Measurements from ENCODE around the gene MED14. TPM values are rescaled to one million over a fixed set of nuclear protein-coding genes. Genes with fewer than 3 reads are reported as not detected.

Gene MED14
- total and polyA plus RNA-seq, 2 of the 13 experiments (the other 11 are each of a cell fraction or from before 2014, with no cell fraction given), result 10.2 to 16.3 TPM

DNA sequence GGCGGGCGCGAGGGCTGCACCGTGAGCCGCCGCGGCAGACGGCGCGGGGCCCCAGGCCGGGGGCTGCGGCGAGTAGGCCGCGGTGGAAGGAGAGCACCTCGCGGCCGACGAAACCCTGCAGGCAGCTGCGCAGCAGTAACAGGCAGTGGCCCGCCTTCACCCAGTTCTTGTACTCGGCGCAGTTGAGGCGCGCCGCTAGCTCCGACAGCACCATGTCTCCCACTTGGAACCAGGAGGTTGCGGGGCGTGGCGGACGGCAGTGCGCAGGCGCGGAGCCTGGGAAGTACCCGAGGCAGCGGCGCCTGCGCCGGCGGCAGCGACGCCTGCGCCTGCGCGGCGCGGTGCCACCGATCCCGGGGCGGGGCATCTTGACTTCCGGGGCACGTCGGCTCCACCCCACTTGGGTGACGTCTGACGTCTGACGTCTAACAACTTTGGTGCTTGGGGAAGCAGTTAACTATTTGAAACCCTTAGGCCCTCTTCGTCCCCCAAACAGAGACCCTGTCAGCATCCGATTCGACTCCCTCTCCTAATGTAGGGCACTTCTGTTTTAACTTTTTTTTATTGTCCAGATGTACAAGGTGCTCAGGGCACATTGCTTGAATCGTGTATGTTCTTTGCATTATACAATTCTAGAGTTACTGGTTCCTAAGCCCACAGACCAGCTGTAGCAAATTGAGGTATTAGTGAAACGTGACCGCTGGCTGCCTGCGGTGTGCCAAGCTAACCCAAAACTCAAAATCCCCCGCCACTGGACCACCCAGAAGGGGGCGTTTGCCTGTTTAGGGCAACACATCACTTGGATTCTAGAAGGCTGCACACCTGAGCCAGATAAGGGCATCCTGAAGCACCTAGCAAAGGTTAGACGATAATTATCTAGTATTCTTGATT, 87.8 kb downstream of the MED14 start, which contains the start of gene CXorf38 (continued):
- TF ChIP-seq ZNF687 (CRISPR knock-in tag; IDR thresholded peaks at IDR 0.05), result peak; percentile 66
- TF ChIP-seq ZNF563 (CRISPR knock-in tag; IDR thresholded peaks at IDR 0.05), result 0 out of 2 replicates have a peak, but pooled peaks have one; percentile 32
- TF ChIP-seq, protein P1, sequence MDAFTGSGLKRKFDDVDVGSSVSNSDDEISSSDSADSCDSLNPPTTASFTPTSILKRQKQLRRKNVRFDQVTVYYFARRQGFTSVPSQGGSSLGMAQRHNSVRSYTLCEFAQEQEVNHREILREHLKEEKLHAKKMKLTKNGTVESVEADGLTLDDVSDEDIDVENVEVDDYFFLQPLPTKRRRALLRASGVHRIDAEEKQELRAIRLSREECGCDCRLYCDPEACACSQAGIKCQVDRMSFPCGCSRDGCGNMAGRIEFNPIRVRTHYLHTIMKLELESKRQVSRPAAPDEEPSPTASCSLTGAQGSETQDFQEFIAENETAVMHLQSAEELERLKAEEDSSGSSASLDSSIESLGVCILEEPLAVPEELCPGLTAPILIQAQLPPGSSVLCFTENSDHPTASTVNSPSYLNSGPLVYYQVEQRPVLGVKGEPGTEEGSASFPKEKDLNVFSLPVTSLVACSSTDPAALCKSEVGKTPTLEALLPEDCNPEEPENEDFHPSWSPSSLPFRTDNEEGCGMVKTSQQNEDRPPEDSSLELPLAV (CRISPR knock-in tag; conservative IDR thresholded peaks at IDR 0.05; ENCODE audit: low read depth), result no peak
- no peak for TF ChIP-seq ZNF710 (CRISPR knock-in tag; IDR thresholded peaks at IDR 0.05; ENCODE audit: borderline replicate concordance)
- TF ChIP-seq FOXJ3 (CRISPR knock-in tag; IDR thresholded peaks at IDR 0.05; ENCODE audit: borderline replicate concordance), result no peak
- TF ChIP-seq ZNF605 (CRISPR knock-in tag; IDR thresholded peaks at IDR 0.05), result no peak
- no peak for TF ChIP-seq CC2D1A (CRISPR knock-in tag; IDR thresholded peaks at IDR 0.05)
- no peak for TF ChIP-seq ZNF510 (CRISPR knock-in tag; IDR thresholded peaks at IDR 0.05; ENCODE audit: low read depth)
- no peak for TF ChIP-seq ZNF670 (CRISPR knock-in tag; IDR thresholded peaks at IDR 0.05; ENCODE audit: borderline replicate concordance)
- TF ChIP-seq ZNF292 (CRISPR knock-in tag; IDR thresholded peaks at IDR 0.05; ENCODE audit: borderline replicate concordance, low read depth), result no peak
- no peak for TF ChIP-seq ZIK1 (CRISPR knock-in tag; IDR thresholded peaks at IDR 0.05; ENCODE audit: borderline replicate concordance, low read depth)
- peak; percentile 97 for TF ChIP-seq AGO2 (optimal IDR thresholded peaks at IDR 0.05; ENCODE audit: low read depth, low read length)
- no peak for TF ChIP-seq MTERF4 (CRISPR knock-in tag; IDR thresholded peaks at IDR 0.05)
- TF ChIP-seq ZKSCAN5 (CRISPR knock-in tag; IDR thresholded peaks at IDR 0.05), result no peak
- no peak for TF ChIP-seq ZNF891 (CRISPR knock-in tag; IDR thresholded peaks at IDR 0.05)
- TF ChIP-seq BCL6 (CRISPR knock-in tag; IDR thresholded peaks at IDR 0.05), result no peak
- TF ChIP-seq MYC (CRISPR knock-in tag; IDR thresholded peaks at IDR 0.05; ENCODE audit: borderline replicate concordance), result no peak
- TF ChIP-seq SOX5 (CRISPR knock-in tag; IDR thresholded peaks at IDR 0.05; ENCODE audit: borderline replicate concordance), result no peak

Measured in HepG2 (cell line).